ENCODE data around the gene ACP7. TPM values are rescaled to one million over a fixed set of nuclear protein-coding genes. Genes with fewer than 3 reads are reported as not detected.

Gene ACP7
- total and polyA plus RNA-seq, 10 of the 15 experiments (the other 5 are each of a cell fraction or from before 2014, with no cell fraction given): not detected

GRCh38 chr19:39098365-39099269 is 14.4 kb downstream of the ACP7 start:
- intact Hi-C loops (cut with micrococcal nuclease; ENCODE audit: unreplicated experiment) (no loop called here), in situ Hi-C loops (cut with MboI) (no loop called here)
- ATAC-seq (no peak), FAIRE-seq (no peak), DNase-seq (ENCODE audit: low read depth, low spot score) (no peak)
- no peaks in the 10 kb centered on the region for H3K4me1 ChIP-seq (ENCODE audit: control insufficient read depth, insufficient read depth, low read length)
- ChIA-PET SMC1A (ENCODE audit: uncharacterized antibody, unreplicated experiment) (no interaction called here), RAD21 (ENCODE audit: unreplicated experiment) (no interaction called here), POLR2A (no interaction called here), CTCF (interaction anchor here (0.6 kb wide), 1 partner anchor 399 kb away, joined by 3 read pairs; no protein-coding TSS in a partner anchor)
- H3K79me2 ChIP-seq (ENCODE audit: control insufficient read depth, insufficient read depth, low read length): no peaks in the 10 kb centered on the region
- no peak overlapping the region for H3K27ac ChIP-seq (ENCODE audit: control insufficient read depth, insufficient read depth)
- no peak overlapping the region for H3K4me2 ChIP-seq (ENCODE audit: control insufficient read depth, insufficient read depth)
- H3K4me3 ChIP-seq: no peak overlapping the region
- H3K27me3 ChIP-seq (replicated peaks in 1 of 2; ENCODE audit: control insufficient read depth in 2 of 2, insufficient read depth in 2 of 2, low read length in 1 of 2): no peaks in the 10 kb centered on the region
- H4K20me1 ChIP-seq (ENCODE audit: control insufficient read depth, insufficient read depth): no peaks in the 10 kb centered on the region
- WGBS (ENCODE audit: insufficient coverage, insufficient replicate concordance, low lambda C conversion rate, missing lambda C conversion rate): 42% methylated on average over 22 of the region's 53 CpGs
- no peaks in the 10 kb centered on the region for H3K9me3 ChIP-seq (replicated peaks; ENCODE audit: control insufficient read depth, insufficient read depth, low read length)
- no peaks in the 10 kb centered on the region for H3K36me3 ChIP-seq (ENCODE audit: control insufficient read depth in 2 of 2, insufficient read depth in 2 of 2, low read length in 1 of 2)
- no peak overlapping the region for H3K9ac ChIP-seq (ENCODE audit: control insufficient read depth, insufficient read depth, low read length)
- no peak overlapping the region for H2AFZ ChIP-seq (ENCODE audit: control insufficient read depth, low read depth, low read length)
- no TSS peak for BruUV-seq (replicated peaks)
- TF ChIP-seq GATAD2B (conservative IDR thresholded peaks at IDR 0.05; ENCODE audit: low read depth) (no peak), JUND (IDR thresholded peaks at IDR 0.05; ENCODE audit: low read depth, low read length) (no peak), CHD1 (IDR thresholded peaks at IDR 0.05; ENCODE audit: low read depth, low read length) (no peak), MEF2B (IDR thresholded peaks at IDR 0.05; ENCODE audit: partially characterized antibody, poor library complexity, severe bottlenecking) (no peak), ZSCAN29 (IDR thresholded peaks at IDR 0.05) (no peak), NR2F1 (conservative IDR thresholded peaks at IDR 0.05) (no peak), RUNX3 (IDR thresholded peaks at IDR 0.05; ENCODE audit: low read length) (no peak)

DNA sequence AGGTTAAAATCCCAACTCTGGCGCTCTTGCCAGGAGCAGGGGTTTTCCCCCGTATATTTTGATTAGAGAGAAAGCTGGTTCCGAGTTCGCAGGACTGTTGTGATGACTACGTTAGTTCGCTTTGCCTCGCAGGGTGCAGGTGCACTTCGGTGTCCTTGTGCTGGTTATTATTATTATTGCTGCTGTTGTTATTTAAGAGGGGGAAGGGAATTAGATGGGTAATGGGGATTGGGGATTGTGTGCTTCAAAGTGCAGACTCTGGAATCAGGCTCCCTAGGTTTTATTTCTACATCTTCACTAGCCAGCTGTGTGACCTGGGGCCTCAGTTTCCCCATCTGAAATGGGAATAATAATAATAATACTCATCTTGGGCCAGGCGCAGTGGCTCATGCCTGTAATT is 15.2 kb downstream of the ACP7 start:
- no peak overlapping the region for H2AFZ ChIP-seq (ENCODE audit: control insufficient read depth, low read depth, low read length)
- no peaks in the 10 kb centered on the region for H4K20me1 ChIP-seq (ENCODE audit: control insufficient read depth, insufficient read depth)
- no TSS peak for BruUV-seq (replicated peaks)
- no peak for ATAC-seq
- intact Hi-C loops (cut with micrococcal nuclease; ENCODE audit: unreplicated experiment) (no loop called here), in situ Hi-C loops (cut with MboI) (no loop called here)
- DNase-seq (ENCODE audit: low read depth, low spot score): no peak
- H3K4me2 ChIP-seq (ENCODE audit: control insufficient read depth, insufficient read depth): no peak overlapping the region
- H3K9me3 ChIP-seq (replicated peaks; ENCODE audit: control insufficient read depth, insufficient read depth, low read length): no peaks in the 10 kb centered on the region
- no peak overlapping the region for H3K4me3 ChIP-seq
- RAD21 ChIA-PET (ENCODE audit: unreplicated experiment): no interaction called here
- no peak overlapping the region for H3K27ac ChIP-seq (ENCODE audit: control insufficient read depth, insufficient read depth)
- CTCF ChIA-PET: no interaction called here
- SMC1A ChIA-PET (ENCODE audit: uncharacterized antibody, unreplicated experiment): no interaction called here
- no peaks in the 10 kb centered on the region for H3K36me3 ChIP-seq (ENCODE audit: control insufficient read depth in 2 of 2, insufficient read depth in 2 of 2, low read length in 1 of 2)
- POLR2A ChIA-PET: no interaction called here
- 54% methylated on average over 9 of the region's 9 CpGs for WGBS (ENCODE audit: insufficient coverage, insufficient replicate concordance, low lambda C conversion rate, missing lambda C conversion rate)
- no peaks in the 10 kb centered on the region for H3K4me1 ChIP-seq (ENCODE audit: control insufficient read depth, insufficient read depth, low read length)
- H3K9ac ChIP-seq (ENCODE audit: control insufficient read depth, insufficient read depth, low read length): no peak overlapping the region
- FAIRE-seq: no peak
- no peaks in the 10 kb centered on the region for H3K27me3 ChIP-seq (replicated peaks in 1 of 2; ENCODE audit: control insufficient read depth in 2 of 2, insufficient read depth in 2 of 2, low read length in 1 of 2)
- no peaks in the 10 kb centered on the region for H3K79me2 ChIP-seq (ENCODE audit: control insufficient read depth, insufficient read depth, low read length)
- TF ChIP-seq ESRRA (IDR thresholded peaks at IDR 0.05; ENCODE audit: low read length) (no peak), ZBED1 (IDR thresholded peaks at IDR 0.05; ENCODE audit: borderline replicate concordance) (no peak), SKIL (IDR thresholded peaks at IDR 0.05; ENCODE audit: low read depth, poor library complexity, severe bottlenecking) (no peak)
- TF ChIP-seq, protein P1, sequence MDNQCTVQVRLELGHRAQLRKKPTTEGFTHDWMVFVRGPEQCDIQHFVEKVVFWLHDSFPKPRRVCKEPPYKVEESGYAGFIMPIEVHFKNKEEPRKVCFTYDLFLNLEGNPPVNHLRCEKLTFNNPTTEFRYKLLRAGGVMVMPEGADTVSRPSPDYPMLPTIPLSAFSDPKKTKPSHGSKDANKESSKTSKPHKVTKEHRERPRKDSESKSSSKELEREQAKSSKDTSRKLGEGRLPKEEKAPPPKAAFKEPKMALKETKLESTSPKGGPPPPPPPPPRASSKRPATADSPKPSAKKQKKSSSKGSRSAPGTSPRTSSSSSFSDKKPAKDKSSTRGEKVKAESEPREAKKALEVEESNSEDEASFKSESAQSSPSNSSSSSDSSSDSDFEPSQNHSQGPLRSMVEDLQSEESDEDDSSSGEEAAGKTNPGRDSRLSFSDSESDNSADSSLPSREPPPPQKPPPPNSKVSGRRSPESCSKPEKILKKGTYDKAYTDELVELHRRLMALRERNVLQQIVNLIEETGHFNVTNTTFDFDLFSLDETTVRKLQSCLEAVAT (IDR thresholded peaks at IDR 0.05): no peak
- TF ChIP-seq, protein P2, sequence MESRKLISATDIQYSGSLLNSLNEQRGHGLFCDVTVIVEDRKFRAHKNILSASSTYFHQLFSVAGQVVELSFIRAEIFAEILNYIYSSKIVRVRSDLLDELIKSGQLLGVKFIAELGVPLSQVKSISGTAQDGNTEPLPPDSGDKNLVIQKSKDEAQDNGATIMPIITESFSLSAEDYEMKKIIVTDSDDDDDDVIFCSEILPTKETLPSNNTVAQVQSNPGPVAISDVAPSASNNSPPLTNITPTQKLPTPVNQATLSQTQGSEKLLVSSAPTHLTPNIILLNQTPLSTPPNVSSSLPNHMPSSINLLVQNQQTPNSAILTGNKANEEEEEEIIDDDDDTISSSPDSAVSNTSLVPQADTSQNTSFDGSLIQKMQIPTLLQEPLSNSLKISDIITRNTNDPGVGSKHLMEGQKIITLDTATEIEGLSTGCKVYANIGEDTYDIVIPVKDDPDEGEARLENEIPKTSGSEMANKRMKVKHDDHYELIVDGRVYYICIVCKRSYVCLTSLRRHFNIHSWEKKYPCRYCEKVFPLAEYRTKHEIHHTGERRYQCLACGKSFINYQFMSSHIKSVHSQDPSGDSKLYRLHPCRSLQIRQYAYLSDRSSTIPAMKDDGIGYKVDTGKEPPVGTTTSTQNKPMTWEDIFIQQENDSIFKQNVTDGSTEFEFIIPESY (IDR thresholded peaks at IDR 0.05): no peak
